ENCODE data around the gene UVRAG. TPM values are rescaled to one million over a fixed set of nuclear protein-coding genes. Genes with fewer than 3 reads are reported as not detected.

UVRAG gene
- polyA plus RNA-seq, 1 donor, result 13.8 TPM

- Histone ChIP-seq H3K4me1 (ENCODE audit: control insufficient read depth, insufficient read depth, low read length) (no peaks in the 10 kb centered on the region), H3K36me3 (ENCODE audit: control insufficient read depth, insufficient read depth, low read length) (peaks cover 9% of the 10 kb centered on the region), H3K27me3 (ENCODE audit: control insufficient read depth, insufficient read depth, low read length) (no peaks in the 10 kb centered on the region), H3K9me3 (ENCODE audit: control insufficient read depth, low read depth, low read length) (no peaks in the 10 kb centered on the region), H3K27ac (ENCODE audit: low read length) (no peak overlapping the region), H3K4me3 (ENCODE audit: low read length) (no peak overlapping the region)
- DNase-seq, result peak in 1 of 2 donors; percentile 30
- WGBS (ENCODE audit: insufficient coverage, low lambda C conversion rate), result 73% methylated on average over 3 of the region's 4 CpGs
These were observed 81.9 kb downstream of the UVRAG start for GRCh38 chr11:75896843-75897419.

GRCh38 chr11:75898871-75899270 lies 83.9 kb downstream of the UVRAG start:
- H3K36me3 ChIP-seq (ENCODE audit: control insufficient read depth, insufficient read depth, low read length), result no peaks in the 10 kb centered on the region
- no peak overlapping the region for H3K27ac ChIP-seq (ENCODE audit: low read length)
- H3K4me1 ChIP-seq (ENCODE audit: control insufficient read depth, insufficient read depth, low read length), result peaks cover 2% of the 10 kb centered on the region
- no peaks in the 10 kb centered on the region for H3K9me3 ChIP-seq (ENCODE audit: control insufficient read depth, low read depth, low read length)
- no peak overlapping the region for H3K4me3 ChIP-seq (ENCODE audit: low read length)
- WGBS (ENCODE audit: insufficient coverage, low lambda C conversion rate), result no CpG with 5 or more reads among the region's 2 CpGs
- no peak for DNase-seq
- no peaks in the 10 kb centered on the region for H3K27me3 ChIP-seq (ENCODE audit: control insufficient read depth, insufficient read depth, low read length)

- Histone ChIP-seq H3K27ac (ENCODE audit: low read length) (no peak overlapping the region), H3K4me3 (ENCODE audit: low read length) (no peak overlapping the region), H3K4me1 (ENCODE audit: control insufficient read depth, insufficient read depth, low read length) (peaks cover 2% of the 10 kb centered on the region), H3K9me3 (ENCODE audit: control insufficient read depth, low read depth, low read length) (no peaks in the 10 kb centered on the region), H3K27me3 (ENCODE audit: control insufficient read depth, insufficient read depth, low read length) (no peaks in the 10 kb centered on the region), H3K36me3 (ENCODE audit: control insufficient read depth, insufficient read depth, low read length) (no peaks in the 10 kb centered on the region)
- DNase-seq, result no peak
- 86% methylated on average over 1 of the region's 2 CpGs for WGBS (ENCODE audit: insufficient coverage, low lambda C conversion rate)
These were observed 84.8 kb downstream of the UVRAG start for GRCh38 chr11:75899806-75900205.

- WGBS (ENCODE audit: insufficient coverage, low lambda C conversion rate), result no CpG with 5 or more reads among the region's 3 CpGs
- no peak overlapping the region for H3K27ac ChIP-seq (ENCODE audit: low read length)
These were observed 85.8 kb downstream of the UVRAG start for GRCh38 chr11:75900848-75901247.

GRCh38 chr11:75902631-75903030 lies 87.6 kb downstream of the UVRAG start:
- Histone ChIP-seq H3K27me3 (ENCODE audit: control insufficient read depth, insufficient read depth, low read length) (no peaks in the 10 kb centered on the region), H3K36me3 (ENCODE audit: control insufficient read depth, insufficient read depth, low read length) (no peaks in the 10 kb centered on the region), H3K4me3 (ENCODE audit: low read length) (no peak overlapping the region), H3K9me3 (ENCODE audit: control insufficient read depth, low read depth, low read length) (no peaks in the 10 kb centered on the region), H3K27ac (ENCODE audit: low read length) (no peak overlapping the region), H3K4me1 (ENCODE audit: control insufficient read depth, insufficient read depth, low read length) (peaks cover 2% of the 10 kb centered on the region)
- peak in 1 of 2 donors; percentile 32 for DNase-seq
- WGBS (ENCODE audit: insufficient coverage, low lambda C conversion rate), result 60% methylated on average over 1 of the region's 2 CpGs

More at GRCh38 chr11:75900848-75901247, 85.8 kb downstream of the UVRAG start:
- Histone ChIP-seq H3K9me3 (ENCODE audit: control insufficient read depth, low read depth, low read length) (no peaks in the 10 kb centered on the region), H3K4me1 (ENCODE audit: control insufficient read depth, insufficient read depth, low read length) (peaks cover 2% of the 10 kb centered on the region), H3K27me3 (ENCODE audit: control insufficient read depth, insufficient read depth, low read length) (no peaks in the 10 kb centered on the region), H3K36me3 (ENCODE audit: control insufficient read depth, insufficient read depth, low read length) (no peaks in the 10 kb centered on the region), H3K4me3 (ENCODE audit: low read length) (no peak overlapping the region)
- no peak for DNase-seq

GRCh38 chr11:75903276-75903675 lies 88.3 kb downstream of the UVRAG start:
- H3K27ac ChIP-seq (ENCODE audit: low read length), result no peak overlapping the region
- peaks cover 2% of the 10 kb centered on the region for H3K4me1 ChIP-seq (ENCODE audit: control insufficient read depth, insufficient read depth, low read length)
- H3K9me3 ChIP-seq (ENCODE audit: control insufficient read depth, low read depth, low read length), result no peaks in the 10 kb centered on the region
- 79% methylated on average over 2 of the region's 2 CpGs for WGBS (ENCODE audit: insufficient coverage, low lambda C conversion rate)
- H3K4me3 ChIP-seq (ENCODE audit: low read length), result no peak overlapping the region
- no peak for DNase-seq
- H3K36me3 ChIP-seq (ENCODE audit: control insufficient read depth, insufficient read depth, low read length), result no peaks in the 10 kb centered on the region
- H3K27me3 ChIP-seq (ENCODE audit: control insufficient read depth, insufficient read depth, low read length), result no peaks in the 10 kb centered on the region

- Histone ChIP-seq H3K4me3 (ENCODE audit: low read length) (no peak overlapping the region), H3K27ac (ENCODE audit: low read length) (no peak overlapping the region), H3K27me3 (ENCODE audit: control insufficient read depth, insufficient read depth, low read length) (no peaks in the 10 kb centered on the region), H3K36me3 (ENCODE audit: control insufficient read depth, insufficient read depth, low read length) (no peaks in the 10 kb centered on the region), H3K9me3 (ENCODE audit: control insufficient read depth, low read depth, low read length) (no peaks in the 10 kb centered on the region), H3K4me1 (ENCODE audit: control insufficient read depth, insufficient read depth, low read length) (peaks cover 2% of the 10 kb centered on the region)
- DNase-seq, result no peak
These were observed 90.4 kb downstream of the UVRAG start for GRCh38 chr11:75905434-75905833.

- WGBS (ENCODE audit: insufficient coverage, low lambda C conversion rate), result 95% methylated on average over 2 of the region's 3 CpGs
- H3K27me3 ChIP-seq (ENCODE audit: control insufficient read depth, insufficient read depth, low read length), result no peaks in the 10 kb centered on the region
- no peak overlapping the region for H3K27ac ChIP-seq (ENCODE audit: low read length)
- no peaks in the 10 kb centered on the region for H3K4me1 ChIP-seq (ENCODE audit: control insufficient read depth, insufficient read depth, low read length)
- H3K36me3 ChIP-seq (ENCODE audit: control insufficient read depth, insufficient read depth, low read length), result peaks cover 3% of the 10 kb centered on the region
- peaks cover 3% of the 10 kb centered on the region for H3K9me3 ChIP-seq (ENCODE audit: control insufficient read depth, low read depth, low read length)
- DNase-seq, result no peak
- no peak overlapping the region for H3K4me3 ChIP-seq (ENCODE audit: low read length)
These were observed 93.0 kb downstream of the UVRAG start for GRCh38 chr11:75907906-75908527.

- no peaks in the 10 kb centered on the region for H3K4me1 ChIP-seq (ENCODE audit: control insufficient read depth, insufficient read depth, low read length)
- H3K27me3 ChIP-seq (ENCODE audit: control insufficient read depth, insufficient read depth, low read length), result no peaks in the 10 kb centered on the region
- H3K36me3 ChIP-seq (ENCODE audit: control insufficient read depth, insufficient read depth, low read length), result peaks cover 3% of the 10 kb centered on the region
- H3K27ac ChIP-seq (ENCODE audit: low read length), result no peak overlapping the region
- whole genome bisulfite sequencing (ENCODE audit: insufficient coverage, low lambda C conversion rate), result 100% methylated on average over 2 of the region's 3 CpGs
- DNase-seq, result no peak
- H3K9me3 ChIP-seq (ENCODE audit: control insufficient read depth, low read depth, low read length), result peaks cover 3% of the 10 kb centered on the region
- H3K4me3 ChIP-seq (ENCODE audit: low read length), result no peak overlapping the region
These were observed 95.6 kb downstream of the UVRAG start for GRCh38 chr11:75910426-75911145.

GRCh38 chr11:75911459-75911858 lies 96.4 kb downstream of the UVRAG start:
- Histone ChIP-seq H3K27ac (ENCODE audit: low read length) (no peak overlapping the region), H3K27me3 (ENCODE audit: control insufficient read depth, insufficient read depth, low read length) (no peaks in the 10 kb centered on the region), H3K4me1 (ENCODE audit: control insufficient read depth, insufficient read depth, low read length) (no peaks in the 10 kb centered on the region), H3K9me3 (ENCODE audit: control insufficient read depth, low read depth, low read length) (peaks cover 3% of the 10 kb centered on the region), H3K4me3 (ENCODE audit: low read length) (no peak overlapping the region), H3K36me3 (ENCODE audit: control insufficient read depth, insufficient read depth, low read length) (peaks cover 3% of the 10 kb centered on the region)
- WGBS (ENCODE audit: insufficient coverage, low lambda C conversion rate), result no CpG with 5 or more reads among the region's 11 CpGs
- no peak for DNase-seq
